Measurements from ENCODE around the gene TCF12.
"Not testable (repeated sequence)": the region's sequence is repeated elsewhere in the genome, so short reads cannot be mapped to it uniquely, and the experiment has no call there.

TCF12 gene

GRCh38 chr15:57148262-57148661, 229.8 kb downstream of the TCF12 start:
- H3K4me3 ChIP-seq (ENCODE audit: low read length), result no peak overlapping the region
- DNase-seq (ENCODE audit: low read depth), result no peak
- TF ChIP-seq, protein P1, sequence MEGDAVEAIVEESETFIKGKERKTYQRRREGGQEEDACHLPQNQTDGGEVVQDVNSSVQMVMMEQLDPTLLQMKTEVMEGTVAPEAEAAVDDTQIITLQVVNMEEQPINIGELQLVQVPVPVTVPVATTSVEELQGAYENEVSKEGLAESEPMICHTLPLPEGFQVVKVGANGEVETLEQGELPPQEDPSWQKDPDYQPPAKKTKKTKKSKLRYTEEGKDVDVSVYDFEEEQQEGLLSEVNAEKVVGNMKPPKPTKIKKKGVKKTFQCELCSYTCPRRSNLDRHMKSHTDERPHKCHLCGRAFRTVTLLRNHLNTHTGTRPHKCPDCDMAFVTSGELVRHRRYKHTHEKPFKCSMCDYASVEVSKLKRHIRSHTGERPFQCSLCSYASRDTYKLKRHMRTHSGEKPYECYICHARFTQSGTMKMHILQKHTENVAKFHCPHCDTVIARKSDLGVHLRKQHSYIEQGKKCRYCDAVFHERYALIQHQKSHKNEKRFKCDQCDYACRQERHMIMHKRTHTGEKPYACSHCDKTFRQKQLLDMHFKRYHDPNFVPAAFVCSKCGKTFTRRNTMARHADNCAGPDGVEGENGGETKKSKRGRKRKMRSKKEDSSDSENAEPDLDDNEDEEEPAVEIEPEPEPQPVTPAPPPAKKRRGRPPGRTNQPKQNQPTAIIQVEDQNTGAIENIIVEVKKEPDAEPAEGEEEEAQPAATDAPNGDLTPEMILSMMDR (IDR thresholded peaks at IDR 0.05; ENCODE audit: insufficient read depth, low read depth, low read length, missing control alignments), result no peak

DNA sequence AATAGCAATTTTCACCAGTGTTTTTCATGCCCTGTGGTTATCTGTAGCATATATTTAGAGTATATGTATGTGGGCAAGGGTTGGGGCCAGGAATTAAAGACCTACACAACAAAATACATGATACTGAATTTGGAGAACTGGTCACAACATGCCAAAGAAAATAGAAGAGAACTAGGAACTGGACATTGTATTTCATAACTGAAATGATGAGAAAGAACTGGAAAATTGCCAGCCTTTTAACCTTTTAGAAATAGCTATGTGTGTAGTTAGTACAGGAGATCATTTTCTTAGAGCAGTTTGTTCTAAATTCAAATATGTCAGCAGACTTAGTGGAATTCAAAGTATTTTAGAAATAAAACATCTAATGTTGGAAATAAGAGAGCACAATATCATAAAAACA, 230.8 kb downstream of the TCF12 start:
- H3K4me3 ChIP-seq (ENCODE audit: low read length), result no peak overlapping the region
- peak; percentile 67 for DNase-seq (ENCODE audit: low read depth)
- TF ChIP-seq, protein P1 (IDR thresholded peaks at IDR 0.05; ENCODE audit: insufficient read depth, low read depth, low read length, missing control alignments), result no peak

GRCh38 chr15:57150066-57150865, 231.8 kb downstream of the TCF12 start:
- TF ChIP-seq, protein P1 (IDR thresholded peaks at IDR 0.05; ENCODE audit: insufficient read depth, low read depth, low read length, missing control alignments), result no peak
- H3K4me3 ChIP-seq (ENCODE audit: low read length), result no peak overlapping the region

DNA sequence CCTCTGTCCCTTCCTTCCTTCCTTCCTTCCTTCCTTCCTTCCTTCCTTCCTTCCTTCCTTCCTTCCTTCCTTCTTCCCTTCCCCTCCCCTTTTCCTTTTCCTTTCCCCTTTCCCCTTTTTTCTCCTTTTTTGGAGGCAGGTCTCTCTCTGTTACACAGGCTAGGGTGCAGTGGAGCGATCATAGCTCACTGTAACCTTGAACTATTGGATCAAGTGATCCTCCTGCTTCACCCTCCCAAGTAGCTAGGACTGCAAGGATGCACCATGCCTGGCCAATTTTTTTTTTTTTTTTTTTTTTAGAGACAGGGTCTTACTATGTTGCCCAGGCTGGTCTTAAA, 232.4 kb downstream of the TCF12 start:
- not testable (repeated sequence) for H3K4me3 ChIP-seq (ENCODE audit: low read length); DNase-seq (ENCODE audit: low read depth)

More at GRCh38 chr15:57150066-57150865, 231.8 kb downstream of the TCF12 start:
- DNase-seq (ENCODE audit: low read depth), result peak; percentile 79

- TF ChIP-seq, protein P1 (IDR thresholded peaks at IDR 0.05; ENCODE audit: insufficient read depth, low read depth, low read length, missing control alignments), result no peak
- no peak overlapping the region for H3K4me3 ChIP-seq (ENCODE audit: low read length)
- DNase-seq (ENCODE audit: low read depth), result no peak
Measured at GRCh38 chr15:57152133-57152532, 233.7 kb downstream of the TCF12 start.

- TF ChIP-seq, protein P1 (IDR thresholded peaks at IDR 0.05; ENCODE audit: insufficient read depth, low read depth, low read length, missing control alignments), result no peak
- no peak overlapping the region for H3K4me3 ChIP-seq (ENCODE audit: low read length)
- DNase-seq (ENCODE audit: low read depth), result peak; percentile 56
Measured at GRCh38 chr15:57152666-57153539, 234.5 kb downstream of the TCF12 start.

DNA sequence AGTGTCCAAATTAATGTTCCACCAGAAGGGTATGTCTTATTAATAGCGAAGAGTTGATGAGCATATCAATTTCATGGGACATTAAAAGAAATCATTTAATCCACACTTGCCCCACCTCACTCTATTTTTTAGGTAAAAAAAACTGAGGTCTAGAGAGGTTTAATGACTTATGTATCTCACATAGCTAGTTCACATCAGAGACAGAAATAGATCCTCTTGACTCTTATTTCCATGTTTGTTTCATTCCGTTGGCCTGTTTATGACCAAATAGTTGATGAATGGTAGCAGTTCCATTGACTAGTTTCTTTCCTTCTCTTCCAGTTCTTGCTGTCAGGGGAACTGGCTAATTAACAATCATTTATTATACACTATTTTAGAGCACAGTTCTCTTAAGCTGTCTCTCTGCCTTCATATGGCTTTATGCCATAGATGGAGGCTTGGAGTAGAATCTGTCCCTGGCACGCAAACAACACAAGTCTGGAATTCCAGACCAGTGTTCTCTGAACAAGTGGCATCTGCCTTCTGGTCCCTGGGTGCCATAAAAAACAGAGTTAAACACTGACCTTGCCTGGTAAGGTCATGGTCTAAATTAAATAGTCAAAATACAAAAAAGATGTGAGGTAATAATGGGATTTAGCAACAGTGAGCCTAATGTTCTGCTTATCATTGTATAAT, 237.9 kb downstream of the TCF12 start:
- DNase-seq (ENCODE audit: low read depth), result no peak
- H3K4me3 ChIP-seq (ENCODE audit: low read length), result no peak overlapping the region
- TF ChIP-seq, protein P1 (IDR thresholded peaks at IDR 0.05; ENCODE audit: insufficient read depth, low read depth, low read length, missing control alignments), result no peak

Data from epithelial cell of esophagus (primary cell).